NB4 (cell line): ENCODE results near the gene SLC4A2.

Experiments
- MYC ChIP-seq: IDR thresholded peaks from 2 replicates; pipeline ENCODE4 v1.6.1; 2011; ENCODE audit warnings: low read depth, low read length
- POLR2A ChIP-seq: IDR thresholded peaks from 2 replicates; pipeline ENCODE4 v1.6.1; 2011; ENCODE audit warnings: mild to moderate bottlenecking; ENCODE audit not compliant: insufficient read length; ENCODE audit errors: extremely low read depth
- TF ChIP-seq, protein P1 (sequence below): IDR thresholded peaks from one replicate; pipeline ENCODE4 v1.5.1; 2012; ENCODE audit warnings: low read depth, low read length
- TF ChIP-seq, protein P2 (sequence below): IDR thresholded peaks from 2 replicates; pipeline ENCODE4 v1.6.1; 2011; ENCODE audit warnings: low read depth, low read length

DNA sequence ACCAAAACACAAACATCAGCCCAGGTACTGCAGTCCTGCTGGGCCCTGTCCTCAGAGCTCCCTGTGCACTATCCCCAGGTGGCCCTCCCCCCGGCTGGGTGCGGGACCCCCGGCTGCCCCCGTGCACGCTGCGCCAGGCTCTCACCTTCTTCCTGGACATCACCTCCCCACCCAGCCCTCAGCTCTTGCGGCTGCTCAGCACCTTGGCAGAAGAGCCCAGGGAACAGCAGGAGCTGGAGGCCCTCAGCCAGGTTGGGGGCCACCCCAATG lies 49.4 kb upstream of the SLC4A2 start:
- TF ChIP-seq, protein P1, sequence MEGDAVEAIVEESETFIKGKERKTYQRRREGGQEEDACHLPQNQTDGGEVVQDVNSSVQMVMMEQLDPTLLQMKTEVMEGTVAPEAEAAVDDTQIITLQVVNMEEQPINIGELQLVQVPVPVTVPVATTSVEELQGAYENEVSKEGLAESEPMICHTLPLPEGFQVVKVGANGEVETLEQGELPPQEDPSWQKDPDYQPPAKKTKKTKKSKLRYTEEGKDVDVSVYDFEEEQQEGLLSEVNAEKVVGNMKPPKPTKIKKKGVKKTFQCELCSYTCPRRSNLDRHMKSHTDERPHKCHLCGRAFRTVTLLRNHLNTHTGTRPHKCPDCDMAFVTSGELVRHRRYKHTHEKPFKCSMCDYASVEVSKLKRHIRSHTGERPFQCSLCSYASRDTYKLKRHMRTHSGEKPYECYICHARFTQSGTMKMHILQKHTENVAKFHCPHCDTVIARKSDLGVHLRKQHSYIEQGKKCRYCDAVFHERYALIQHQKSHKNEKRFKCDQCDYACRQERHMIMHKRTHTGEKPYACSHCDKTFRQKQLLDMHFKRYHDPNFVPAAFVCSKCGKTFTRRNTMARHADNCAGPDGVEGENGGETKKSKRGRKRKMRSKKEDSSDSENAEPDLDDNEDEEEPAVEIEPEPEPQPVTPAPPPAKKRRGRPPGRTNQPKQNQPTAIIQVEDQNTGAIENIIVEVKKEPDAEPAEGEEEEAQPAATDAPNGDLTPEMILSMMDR, result no peak
- no peak for TF ChIP-seq POLR2A
- TF ChIP-seq, protein P2, sequence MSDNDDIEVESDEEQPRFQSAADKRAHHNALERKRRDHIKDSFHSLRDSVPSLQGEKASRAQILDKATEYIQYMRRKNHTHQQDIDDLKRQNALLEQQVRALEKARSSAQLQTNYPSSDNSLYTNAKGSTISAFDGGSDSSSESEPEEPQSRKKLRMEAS, result no peak
- TF ChIP-seq MYC, result no peak
